Stimulated activated CD4-positive, alpha-beta T cell treated with anti-CD3 and anti-CD28 coated beads, Interleukin-15, amount 100 ng/mL, for 24 hours (primary cell): ENCODE results near the gene GPRC5B.
A peak's percentile ranks its signal among the peaks of the same experiment; 100 is the strongest.

Experiments used
- DNase-seq: peaks from one replicate; pipeline ENCODE4 v3.0.0-alpha.2; 2020

GPRC5B gene, protein sequence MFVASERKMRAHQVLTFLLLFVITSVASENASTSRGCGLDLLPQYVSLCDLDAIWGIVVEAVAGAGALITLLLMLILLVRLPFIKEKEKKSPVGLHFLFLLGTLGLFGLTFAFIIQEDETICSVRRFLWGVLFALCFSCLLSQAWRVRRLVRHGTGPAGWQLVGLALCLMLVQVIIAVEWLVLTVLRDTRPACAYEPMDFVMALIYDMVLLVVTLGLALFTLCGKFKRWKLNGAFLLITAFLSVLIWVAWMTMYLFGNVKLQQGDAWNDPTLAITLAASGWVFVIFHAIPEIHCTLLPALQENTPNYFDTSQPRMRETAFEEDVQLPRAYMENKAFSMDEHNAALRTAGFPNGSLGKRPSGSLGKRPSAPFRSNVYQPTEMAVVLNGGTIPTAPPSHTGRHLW

GRCh38 chr16:19884611-19885450 is at the start of gene GPRC5B:
Gene GPRC5B (minus strand): TSS chr16:19884848. CDS start chr16:19872845, 12,003 bp downstream.
- DNase-seq: peak; percentile 48

- DNase-seq: no peak
Observed at GRCh38 chr16:19933740-19934139, 49.1 kb upstream of the GPRC5B start.

- no peak for DNase-seq
Observed at GRCh38 chr16:19929062-19929511, 44.4 kb upstream of the GPRC5B start.

DNA sequence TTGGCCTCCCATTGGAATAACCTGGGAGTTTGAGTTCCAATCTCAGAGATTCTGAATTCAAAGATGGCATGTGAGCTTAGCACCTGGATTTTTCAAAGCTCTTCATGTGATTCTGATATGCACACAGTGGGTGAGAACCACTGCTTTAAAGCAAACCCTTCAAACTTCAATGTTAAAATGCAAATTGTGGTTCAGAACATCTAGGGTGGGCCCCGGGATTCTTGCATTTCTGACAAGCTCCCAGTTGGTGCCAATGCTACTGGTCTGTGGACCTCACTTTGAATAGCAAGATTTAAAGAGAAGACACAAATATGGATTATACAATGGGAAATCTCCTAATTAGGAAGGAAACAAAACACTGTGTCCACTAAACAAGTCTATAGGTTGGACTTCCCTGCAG is 43.8 kb upstream of the GPRC5B start:
- DNase-seq: no peak

- no peak for DNase-seq
Observed at GRCh38 chr16:19926449-19927390, 42.1 kb upstream of the GPRC5B start.

GRCh38 chr16:19923396-19923795 is 38.7 kb upstream of the GPRC5B start:
- no peak for DNase-seq

DNA sequence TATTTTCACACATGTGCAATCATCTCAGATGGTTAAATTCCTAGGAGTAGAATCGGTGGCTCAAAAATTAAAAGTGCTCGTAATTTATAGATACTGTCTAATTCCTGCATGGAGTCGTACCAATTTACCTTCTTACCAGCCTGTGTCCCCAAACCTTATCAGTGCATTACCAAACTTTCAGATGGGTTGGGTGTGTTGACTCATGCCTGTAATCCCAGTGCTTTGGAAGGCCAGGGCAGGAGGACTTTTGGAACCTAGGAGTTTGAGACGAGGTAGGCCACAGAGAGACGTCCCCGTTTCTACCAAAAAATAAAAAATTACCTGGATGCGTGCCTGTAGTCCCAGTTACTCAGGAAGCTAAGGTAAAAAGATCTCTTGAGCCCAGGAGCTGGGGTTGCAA is 34.5 kb upstream of the GPRC5B start:
- DNase-seq: no peak

GRCh38 chr16:19916064-19916463 is 31.4 kb upstream of the GPRC5B start:
- no peak for DNase-seq

GRCh38 chr16:19914877-19915276 is 30.2 kb upstream of the GPRC5B start:
- DNase-seq: no peak

DNA sequence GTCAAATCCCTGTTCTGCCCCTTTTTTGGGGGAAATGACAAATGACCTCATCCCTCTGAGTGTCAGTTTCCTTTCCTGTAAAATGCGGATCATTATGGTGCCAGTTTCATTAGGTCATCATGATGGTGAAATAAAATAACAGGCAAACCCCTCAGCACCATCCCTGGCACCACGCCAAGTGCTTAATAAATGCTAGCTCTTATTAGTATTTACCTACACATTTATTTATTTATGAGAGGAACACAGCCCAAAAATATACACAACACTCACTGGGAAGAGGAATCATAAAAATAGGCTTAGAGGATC is 28.6 kb upstream of the GPRC5B start:
- DNase-seq: no peak

GRCh38 chr16:19912455-19913339 is 28.0 kb upstream of the GPRC5B start:
- no peak for DNase-seq

DNA sequence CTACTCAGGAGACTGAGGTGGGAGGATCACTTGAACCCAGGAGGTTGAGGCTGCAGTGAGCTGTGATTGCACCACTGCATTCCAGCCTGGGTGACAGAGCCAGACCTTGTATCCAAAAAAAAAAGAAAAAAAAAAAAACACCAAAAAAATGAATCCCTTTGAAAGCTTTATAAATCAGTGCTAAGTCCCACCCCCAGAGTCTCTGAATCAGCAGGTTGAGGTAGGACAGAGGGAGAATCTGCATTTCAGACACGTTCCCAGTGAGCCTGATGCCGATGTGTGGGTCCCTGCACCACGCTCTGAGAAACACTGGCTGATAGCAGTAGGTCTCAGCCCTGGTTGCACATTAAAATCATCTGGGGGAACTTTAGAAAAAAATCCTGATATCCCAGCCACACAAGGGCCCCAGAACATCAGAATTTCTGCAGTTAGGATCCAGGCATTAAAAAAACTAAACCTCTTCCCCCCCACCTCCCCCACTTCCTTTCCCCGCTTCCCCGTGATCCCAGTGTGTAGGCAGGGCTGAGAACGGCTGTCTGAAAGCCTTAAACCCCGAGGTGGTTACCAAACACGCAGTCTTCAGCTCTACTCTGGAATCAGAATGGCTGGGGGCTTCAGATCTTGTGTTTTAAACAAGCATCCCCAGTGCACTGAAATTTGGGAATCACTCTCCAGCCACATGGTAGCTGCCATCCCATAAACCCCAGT is 27.3 kb upstream of the GPRC5B start:
- no peak for DNase-seq

DNA sequence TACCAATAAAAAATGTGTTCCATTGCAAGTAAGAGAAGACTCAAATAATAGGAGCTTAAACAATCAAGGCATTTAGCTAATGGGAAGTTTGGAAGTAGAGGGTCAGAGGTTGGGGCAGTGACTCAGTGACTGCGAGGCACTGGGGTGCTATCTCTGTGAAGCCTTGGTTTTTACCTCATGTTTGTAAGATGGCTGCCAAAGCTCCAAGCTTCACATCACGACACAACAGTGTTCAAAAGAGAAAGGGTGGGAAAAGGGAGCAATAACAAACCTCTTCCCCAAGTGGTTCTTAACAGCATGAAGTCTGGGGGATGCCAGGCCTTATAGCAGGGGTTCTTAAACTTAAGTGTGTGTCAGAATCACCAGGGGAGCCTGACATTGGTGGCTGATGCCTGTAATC is 26.6 kb upstream of the GPRC5B start:
- DNase-seq: no peak

DNA sequence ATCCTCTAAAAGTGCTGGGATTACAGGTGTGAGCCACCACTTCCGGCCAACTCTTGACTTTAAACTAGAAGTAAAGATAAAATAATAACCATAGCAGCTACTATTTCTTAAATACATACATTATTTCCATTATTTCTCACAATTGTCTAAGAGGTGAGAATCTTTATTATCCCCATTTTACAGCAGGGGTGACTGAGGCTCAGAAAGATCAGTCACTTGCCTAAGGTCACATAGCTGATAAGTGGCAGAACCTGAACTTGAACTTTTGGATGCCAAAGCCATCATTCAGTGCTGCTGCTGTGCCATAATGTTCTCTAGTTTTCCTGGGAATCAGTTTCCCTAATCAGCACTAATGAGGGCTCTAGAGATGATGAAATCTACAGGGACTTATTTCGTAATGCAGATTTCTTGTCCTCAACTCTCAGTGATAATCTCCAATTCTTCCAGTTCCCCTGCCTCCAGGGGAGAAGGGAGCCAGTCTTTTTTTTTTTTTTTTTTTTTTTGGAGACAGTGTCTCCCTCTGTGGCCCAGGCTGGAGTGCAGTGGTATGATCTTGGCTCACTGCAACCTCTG is 25.2 kb upstream of the GPRC5B start:
- DNase-seq: no peak

- DNase-seq: no peak
Observed at GRCh38 chr16:19908921-19909320, 24.3 kb upstream of the GPRC5B start.

- peak; percentile 78 for DNase-seq
Observed at GRCh38 chr16:19907161-19907992, 22.7 kb upstream of the GPRC5B start.

DNA sequence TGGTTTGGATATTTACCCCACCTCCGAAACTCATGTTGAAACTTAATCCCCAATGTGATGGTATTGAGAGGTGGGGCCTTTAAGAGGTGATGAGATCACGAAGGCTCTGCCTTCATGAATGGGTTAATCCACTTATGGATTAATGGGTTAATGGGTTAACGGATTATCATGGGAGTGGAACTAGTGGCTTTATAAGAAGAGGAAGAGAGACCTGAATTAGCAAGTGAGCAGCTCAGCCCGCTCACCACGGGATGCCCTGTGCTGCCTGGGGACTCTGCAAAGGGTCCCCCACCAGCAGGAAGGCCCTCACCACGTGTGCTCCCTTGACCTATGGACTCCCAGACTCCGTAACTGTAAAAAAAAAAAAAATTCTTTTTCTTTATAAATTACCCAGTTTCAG is 16.5 kb upstream of the GPRC5B start:
- DNase-seq: no peak

DNA sequence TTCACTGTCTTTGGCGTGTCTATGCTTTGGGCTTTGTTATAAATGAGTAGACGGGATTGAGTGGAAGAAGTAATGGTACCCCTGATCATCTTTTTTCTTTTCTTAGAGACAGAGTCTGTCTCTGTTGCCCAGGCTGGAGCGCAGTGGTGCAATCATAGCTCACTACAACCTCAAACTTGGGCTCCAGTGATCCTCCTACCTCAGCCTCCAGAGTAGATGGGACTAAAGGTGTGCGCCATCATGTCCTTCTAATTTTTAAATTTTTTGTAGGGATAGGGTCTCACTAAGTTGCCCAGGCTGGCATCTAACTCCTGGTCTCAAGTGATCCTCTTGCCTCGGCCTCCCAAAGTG is 14.9 kb upstream of the GPRC5B start:
- no peak for DNase-seq

GRCh38 chr16:19898924-19899604 is 14.4 kb upstream of the GPRC5B start:
- DNase-seq: peak; percentile 60

- DNase-seq: no peak
Observed at GRCh38 chr16:19898166-19898565, 13.5 kb upstream of the GPRC5B start.
